Osteoblast (primary cell): ENCODE measurements around the gene AGPAT4. TPM values are rescaled to one million over a fixed set of nuclear protein-coding genes. Genes with fewer than 3 reads are reported as not detected.

Source experiments
- DNase-seq: peaks from one replicate; pipeline ENCODE4 v3.0.0; 2011; ENCODE audit warnings: low spot score, mixed read lengths; ENCODE audit not compliant: insufficient read length; ENCODE audit errors: missing footprints
- H2AFZ ChIP-seq: 2 replicates; pipeline ENCODE4 v1.6.0; 2011; ENCODE audit warnings: mild to moderate bottlenecking, low read length
- H3K27ac ChIP-seq: 2 replicates; pipeline ENCODE4 v1.5.1; 2011; ENCODE audit warnings: mild to moderate bottlenecking, low read depth, low read length, moderate library complexity
- H3K27me3 ChIP-seq: 2 replicates; pipeline ENCODE4 v1.6.0; 2012; ENCODE audit warnings: mild to moderate bottlenecking, control low read depth, inconsistent platforms, low read length, moderate library complexity; ENCODE audit not compliant: insufficient read depth
- H3K36me3 ChIP-seq: 2 replicates; pipeline ENCODE4 v1.5.1; 2011; ENCODE audit warnings: mild to moderate bottlenecking, low read length, control low read depth, moderate library complexity; ENCODE audit not compliant: insufficient read depth
- H3K4me1 ChIP-seq: 2 replicates; pipeline ENCODE4 v1.5.1; 2011; ENCODE audit warnings: mild to moderate bottlenecking, low read length, control low read depth, moderate library complexity; ENCODE audit not compliant: insufficient read depth
- H3K4me2 ChIP-seq: 2 replicates; pipeline ENCODE4 v1.6.0; 2011; ENCODE audit warnings: mild to moderate bottlenecking, low read length; ENCODE audit not compliant: insufficient read depth
- H3K4me3 ChIP-seq: fragments of 200-600 bp; sonication (generic); 3 replicates; pipeline ENCODE4 v1.5.1; 2012; ENCODE audit warnings: mild to moderate bottlenecking, low read length, inconsistent platforms; ENCODE audit not compliant: insufficient read depth
- H3K79me2 ChIP-seq: 2 replicates; pipeline ENCODE4 v1.6.0; 2012; ENCODE audit warnings: mild to moderate bottlenecking, low read length, control low read depth, inconsistent platforms; ENCODE audit not compliant: insufficient read depth
- H3K9me3 ChIP-seq: 2 replicates; pipeline ENCODE4 v1.5.1; 2011; ENCODE audit warnings: low read depth, low read length, control low read depth
- H4K20me1 ChIP-seq: 2 replicates; pipeline ENCODE4 v1.6.0; 2012; ENCODE audit warnings: mild to moderate bottlenecking, low read length, control low read depth; ENCODE audit not compliant: insufficient read depth
- total RNA-seq: library from RNA; depleted of rRNA; stranded (reverse); fragments of >200 nt; gene quantifications from 2 replicates; pipeline ENCODE4 v1.2.3, GENCODE V29; 2012
- TF ChIP-seq, protein P1 (sequence below): IDR thresholded peaks from 2 replicates; pipeline ENCODE4 v1.5.1; 2011; ENCODE audit warnings: mild to moderate bottlenecking, low read depth, low read length, moderate library complexity; ENCODE audit errors: extremely low read depth

The AGPAT4 gene
- total RNA-seq, 1 donor: 13.8 TPM

DNA sequence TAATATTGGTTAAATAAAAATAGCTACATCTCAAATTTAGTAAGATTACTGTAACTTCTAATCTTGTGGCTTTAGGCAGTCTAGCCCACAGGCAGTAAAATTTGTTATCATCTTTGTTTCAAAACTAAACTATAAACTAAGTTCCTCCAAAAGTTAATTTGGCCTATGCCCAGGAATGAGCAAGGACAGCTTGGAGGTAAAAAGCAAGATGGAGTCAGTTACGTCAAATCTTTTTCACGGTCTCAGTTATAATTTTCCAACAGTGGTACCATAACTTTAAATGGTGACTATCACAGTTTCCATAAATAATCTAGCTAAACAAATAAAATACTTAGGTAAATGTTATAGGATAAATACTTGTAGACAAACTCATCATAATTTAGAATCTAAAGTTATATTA is 63.0 kb downstream of the AGPAT4 start:
- H3K4me1 ChIP-seq: peaks cover 11% of the 10 kb centered on the region
- H3K4me3 ChIP-seq: no peak overlapping the region
- H3K4me2 ChIP-seq: no peak overlapping the region
- TF ChIP-seq, protein P1, sequence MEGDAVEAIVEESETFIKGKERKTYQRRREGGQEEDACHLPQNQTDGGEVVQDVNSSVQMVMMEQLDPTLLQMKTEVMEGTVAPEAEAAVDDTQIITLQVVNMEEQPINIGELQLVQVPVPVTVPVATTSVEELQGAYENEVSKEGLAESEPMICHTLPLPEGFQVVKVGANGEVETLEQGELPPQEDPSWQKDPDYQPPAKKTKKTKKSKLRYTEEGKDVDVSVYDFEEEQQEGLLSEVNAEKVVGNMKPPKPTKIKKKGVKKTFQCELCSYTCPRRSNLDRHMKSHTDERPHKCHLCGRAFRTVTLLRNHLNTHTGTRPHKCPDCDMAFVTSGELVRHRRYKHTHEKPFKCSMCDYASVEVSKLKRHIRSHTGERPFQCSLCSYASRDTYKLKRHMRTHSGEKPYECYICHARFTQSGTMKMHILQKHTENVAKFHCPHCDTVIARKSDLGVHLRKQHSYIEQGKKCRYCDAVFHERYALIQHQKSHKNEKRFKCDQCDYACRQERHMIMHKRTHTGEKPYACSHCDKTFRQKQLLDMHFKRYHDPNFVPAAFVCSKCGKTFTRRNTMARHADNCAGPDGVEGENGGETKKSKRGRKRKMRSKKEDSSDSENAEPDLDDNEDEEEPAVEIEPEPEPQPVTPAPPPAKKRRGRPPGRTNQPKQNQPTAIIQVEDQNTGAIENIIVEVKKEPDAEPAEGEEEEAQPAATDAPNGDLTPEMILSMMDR: no peak
- no peaks in the 10 kb centered on the region for H4K20me1 ChIP-seq
- no peaks in the 10 kb centered on the region for H3K9me3 ChIP-seq
- H3K27me3 ChIP-seq: no peaks in the 10 kb centered on the region
- H3K36me3 ChIP-seq: no peaks in the 10 kb centered on the region
- no peak overlapping the region for H3K27ac ChIP-seq
- H2AFZ ChIP-seq: no peak overlapping the region
- H3K79me2 ChIP-seq: peaks cover 3% of the 10 kb centered on the region
- no peak for DNase-seq

DNA sequence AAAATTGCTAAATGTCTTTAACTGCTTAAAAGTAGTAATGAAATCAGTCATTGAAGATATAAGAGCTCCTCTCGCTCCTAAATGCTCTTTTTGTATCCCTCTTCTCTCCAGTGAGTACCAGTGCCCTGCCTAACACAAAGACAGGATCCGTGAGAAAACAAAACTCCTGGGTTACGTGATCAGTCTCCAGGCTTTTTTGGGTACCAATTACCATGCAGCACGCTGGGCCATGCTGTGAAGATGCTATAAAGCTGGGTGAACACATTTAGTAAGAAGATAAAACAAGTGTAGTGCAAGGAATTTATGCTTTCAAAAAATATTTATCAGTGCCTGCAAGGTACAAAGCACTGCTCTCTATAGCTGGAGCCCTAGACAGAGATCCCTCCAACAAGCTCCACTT is 66.7 kb downstream of the AGPAT4 start:
- TF ChIP-seq, protein P1: no peak
- Histone ChIP-seq H3K27me3 (no peaks in the 10 kb centered on the region), H3K4me1 (peaks cover 6% of the 10 kb centered on the region), H3K4me3 (no peak overlapping the region), H3K9me3 (no peaks in the 10 kb centered on the region), H3K4me2 (no peak overlapping the region), H3K36me3 (no peaks in the 10 kb centered on the region), H4K20me1 (no peaks in the 10 kb centered on the region), H3K79me2 (peaks cover 4% of the 10 kb centered on the region), H3K27ac (no peak overlapping the region), H2AFZ (no peak overlapping the region)
- no peak for DNase-seq

DNA sequence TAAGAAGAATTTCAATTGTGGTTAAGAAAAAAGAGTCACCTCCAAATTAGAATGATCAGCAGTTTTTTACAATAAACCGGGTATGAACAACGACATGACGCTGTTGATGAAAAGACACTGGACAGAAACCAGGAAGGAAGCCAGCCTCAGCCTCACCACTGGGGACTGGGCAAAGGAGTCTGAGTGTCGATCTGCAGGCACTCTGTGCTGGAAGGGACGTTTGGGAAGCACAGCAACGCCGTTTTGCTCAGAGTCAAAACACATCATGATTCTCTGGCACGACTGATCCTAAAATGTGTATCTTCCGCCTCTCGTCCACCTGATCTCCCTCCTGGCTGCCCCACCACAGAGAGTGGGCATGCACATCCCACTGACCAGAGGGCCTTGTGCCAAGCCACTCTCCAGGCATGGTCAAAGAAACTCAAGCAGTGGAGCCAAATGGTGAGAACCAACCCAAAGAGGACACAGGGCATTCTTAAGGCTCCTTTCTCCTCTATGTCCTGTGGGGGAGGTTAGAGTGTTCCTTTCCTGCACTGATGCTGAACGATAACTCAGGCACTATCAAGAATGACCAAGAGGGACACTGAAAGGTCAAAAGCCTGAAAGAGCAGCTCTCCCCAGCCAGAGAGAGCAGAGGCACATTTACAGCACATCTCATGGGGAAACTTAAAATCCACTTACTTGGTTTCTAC is 68.8 kb downstream of the AGPAT4 start:
- TF ChIP-seq, protein P1: no peak
- no peaks in the 10 kb centered on the region for H3K9me3 ChIP-seq
- peak overlapping the region; percentile 94 for H2AFZ ChIP-seq
- H3K27me3 ChIP-seq: no peaks in the 10 kb centered on the region
- H3K79me2 ChIP-seq: peaks cover 4% of the 10 kb centered on the region
- H3K4me1 ChIP-seq: peaks cover 6% of the 10 kb centered on the region
- peak overlapping the region; percentile 68 for H3K4me2 ChIP-seq
- no peaks in the 10 kb centered on the region for H3K36me3 ChIP-seq
- DNase-seq: peak; percentile 87
- H3K27ac ChIP-seq: peak overlapping the region; percentile 62
- H3K4me3 ChIP-seq: peak overlapping the region; percentile 60
- no peaks in the 10 kb centered on the region for H4K20me1 ChIP-seq

DNA sequence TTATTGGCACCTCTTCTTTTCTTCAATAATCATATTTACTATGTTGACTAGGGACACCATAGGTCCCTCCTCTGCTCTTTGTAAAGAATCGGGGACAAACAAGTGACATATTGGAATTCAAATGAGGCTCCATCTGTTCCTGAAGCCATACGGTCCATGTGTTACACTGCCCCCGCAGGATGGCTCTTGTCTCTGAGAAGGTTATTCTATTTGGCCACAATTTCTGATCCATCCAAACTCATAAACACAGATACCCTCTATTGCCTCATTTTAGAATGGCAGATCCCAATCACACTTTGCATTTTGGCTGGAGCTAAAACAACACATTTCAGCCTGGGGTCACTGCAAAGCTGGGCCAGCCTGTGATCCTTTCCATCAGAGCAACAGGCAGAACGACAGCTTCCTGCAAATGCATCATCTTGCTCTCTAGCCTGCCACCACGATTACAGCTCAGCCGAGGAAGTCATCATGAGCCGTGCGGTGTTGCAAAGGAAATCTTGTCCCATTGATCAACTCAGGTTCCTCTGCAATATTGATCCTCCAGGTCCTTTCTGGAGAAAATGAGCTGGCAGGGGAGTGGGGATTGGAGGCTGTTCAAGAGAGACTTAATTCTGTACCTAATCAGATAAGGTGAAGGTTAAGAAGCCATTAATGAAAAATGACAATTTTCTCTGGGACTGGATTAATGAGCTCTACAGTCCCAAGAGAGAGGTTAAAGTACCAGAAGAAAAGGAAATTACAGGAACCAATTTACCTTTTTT is 73.1 kb downstream of the AGPAT4 start:
- Histone ChIP-seq H3K36me3 (no peaks in the 10 kb centered on the region), H3K79me2 (peaks cover 4% of the 10 kb centered on the region), H3K27ac (no peak overlapping the region), H2AFZ (no peak overlapping the region), H3K4me3 (no peak overlapping the region), H4K20me1 (no peaks in the 10 kb centered on the region), H3K4me2 (no peak overlapping the region), H3K9me3 (no peaks in the 10 kb centered on the region), H3K4me1 (peaks cover 6% of the 10 kb centered on the region), H3K27me3 (no peaks in the 10 kb centered on the region)
- TF ChIP-seq, protein P1: peak; percentile 33
- DNase-seq: no peak
